GM12878 (cell line): ENCODE results near the gene PVRIG. TPM values are rescaled to one million over a fixed set of nuclear protein-coding genes. Genes with fewer than 3 reads are reported as not detected.
"Not testable (repeated sequence)": the region's sequence is repeated elsewhere in the genome, so short reads cannot be mapped to it uniquely, and the experiment has no call there.

ENCODE experiments used
- ATAC-seq: fragments of 200-7000 bp; cut with Tn5 transposase; 3 replicates; pipeline ENCODE4 v1.9.1; 2020; ENCODE audit warnings: mild to moderate bottlenecking, moderate library complexity
- BruUV-seq: library from RNA; stranded (reverse); fragments of 400-500 nt; replicated peaks from 2 replicates; lab custom pipeline; 2021; lab: Mats Ljungman, UMichigan
- CTCF ChIA-PET: fragments of 300-600 bp; sonication (Branson Sonifier 250); formaldehyde crosslinking; extraction: SDS; loops from one replicate; lab custom pipeline; 2021; ENCODE audit warnings: inconsistent platforms; lab: Yijun Ruan, JAX
- POLR2A ChIA-PET: fragments of 350-600 bp; formaldehyde crosslinking; extraction: SDS; loops from one replicate; lab custom pipeline; 2021; ENCODE audit warnings: inconsistent platforms; lab: Charles Lee
- RAD21 ChIA-PET: fragments of 300-600 bp; sonication (Branson Sonifier 250); formaldehyde crosslinking; loops from one replicate; lab custom pipeline; 2023; ENCODE audit warnings: antibody characterized with exemption; ENCODE audit not compliant: unreplicated experiment; lab: Charles Lee
- SMC1A ChIA-PET: fragments of 300-600 bp; sonication (Branson Sonifier 250); formaldehyde crosslinking; loops from one replicate; lab custom pipeline; 2023; ENCODE audit not compliant: unreplicated experiment, uncharacterized antibody; lab: Charles Lee
- DNase-seq: peaks from one replicate; pipeline ENCODE4 v3.0.0-alpha.2; 2011; ENCODE audit warnings: low read depth, low spot score
- FAIRE-seq: peaks from 3 replicates; lab custom pipeline; 2011; peaks lifted over from hg19 to GRCh38; lab: Jason Lieb, UNC
- H2AFZ ChIP-seq: 2 replicates; pipeline ENCODE4 v1.6.0; 2011; ENCODE audit warnings: low read depth, low read length, control low read depth; ENCODE audit not compliant: control insufficient read depth
- H3K27ac ChIP-seq: 2 replicates; pipeline ENCODE4 v1.5.1; 2011; ENCODE audit warnings: control low read depth; ENCODE audit not compliant: control insufficient read depth, insufficient read depth
- H3K27me3 ChIP-seq, 2 experiments: replicated peaks in 1 of 2; 2 replicates each; pipeline versions ENCODE4 v1.6.0 to v1.6.1; 2011; ENCODE audit warnings: low read length in 1 of 2; ENCODE audit not compliant: control insufficient read depth in 2 of 2, insufficient read depth in 2 of 2
- H3K36me3 ChIP-seq, 2 experiments: 2 replicates each; pipeline ENCODE4 v1.5.1; 2011; ENCODE audit warnings: low read length in 1 of 2; ENCODE audit not compliant: control insufficient read depth in 2 of 2, insufficient read depth in 2 of 2
- H3K4me1 ChIP-seq: 2 replicates; pipeline ENCODE4 v1.6.1; 2011; ENCODE audit warnings: mild to moderate bottlenecking, low read length, moderate library complexity, mixed read lengths; ENCODE audit not compliant: control insufficient read depth, insufficient read depth
- H3K4me2 ChIP-seq: 2 replicates; pipeline ENCODE4 v1.6.0; 2011; ENCODE audit warnings: control low read depth; ENCODE audit not compliant: control insufficient read depth, insufficient read depth
- H3K4me3 ChIP-seq: fragments of 200-600 bp; sonication (generic); 2 replicates; pipeline ENCODE4 v1.5.1; 2016
- H3K79me2 ChIP-seq: 2 replicates; pipeline ENCODE4 v1.6.0; 2011; ENCODE audit warnings: low read length; ENCODE audit not compliant: control insufficient read depth, insufficient read depth
- H3K9ac ChIP-seq: 2 replicates; pipeline ENCODE4 v1.8.0; 2011; ENCODE audit warnings: low read length, control low read depth, mixed read lengths; ENCODE audit not compliant: control insufficient read depth, insufficient read depth
- H3K9me3 ChIP-seq: replicated peaks from 3 replicates; pipeline ENCODE4 v1.5.1; 2011; ENCODE audit warnings: mild to moderate bottlenecking, low read length; ENCODE audit not compliant: control insufficient read depth, insufficient read depth
- H4K20me1 ChIP-seq: 2 replicates; pipeline ENCODE4 v1.6.0; 2011; ENCODE audit not compliant: control insufficient read depth, insufficient read depth
- WGBS: methylation state at CpG from one replicate; pipeline ENCODE4 v1.1.6; 2016; ENCODE audit warnings: low lambda C conversion rate; ENCODE audit not compliant: insufficient replicate concordance, insufficient coverage; ENCODE audit errors: missing lambda C conversion rate; 5-methylcytosine and 5-hydroxymethylcytosine counted together
- in situ Hi-C: fragments of 300-500 bp; cut with MboI; formaldehyde crosslinking; loops from 9 replicates; pipeline ENCODE4 v1.14.3; 2018; ENCODE audit warnings: mixed read lengths
- intact Hi-C: fragments of 100-400 bp; cut with micrococcal nuclease; formaldehyde crosslinking; loops from one replicate; pipeline ENCODE4 v1.14.2; 2022; ENCODE audit not compliant: unreplicated experiment
- polyA plus RNA-seq, 11 experiments: library from polyadenylated mRNA; depleted of rRNA in 4 of 11; unstranded in 6 of 11; stranded (reverse) in 5 of 11; fragments of >200 nt; fragmentation: Nextera tagmentation in 4 of 11; fragmentation: Illumina TruSeq in 1 of 11; extraction: Ambion mirVana in 4 of 11; extraction: Trizol in 1 of 11; gene quantifications; 1 replicate in 1 of 11; 2 replicates in 10 of 11; pipeline versions ENCODE4 v1.2.1 to v1.2.3, GENCODE V29; 2011 to 2016; ENCODE audit warnings: inconsistent platforms in 2 of 11, missing spikeins in 2 of 11, low read depth in 1 of 11
- total RNA-seq, 4 experiments: library from RNA; depleted of rRNA in 3 of 4; stranded (reverse); fragments of >200 nt in 3 of 4; fragmentation: Illumina TruSeq in 1 of 4; extraction: Trizol in 1 of 4; gene quantifications; 2 replicates each; pipeline versions ENCODE4 v1.2.1 to v1.2.3, GENCODE V29; 2013 to 2021

The PVRIG gene
- total and polyA plus RNA-seq, 10 of the 15 experiments (the other 5 are each of a cell fraction or from before 2014, with no cell fraction given): 1.3 to 44.0 (median 17.9) TPM

DNA sequence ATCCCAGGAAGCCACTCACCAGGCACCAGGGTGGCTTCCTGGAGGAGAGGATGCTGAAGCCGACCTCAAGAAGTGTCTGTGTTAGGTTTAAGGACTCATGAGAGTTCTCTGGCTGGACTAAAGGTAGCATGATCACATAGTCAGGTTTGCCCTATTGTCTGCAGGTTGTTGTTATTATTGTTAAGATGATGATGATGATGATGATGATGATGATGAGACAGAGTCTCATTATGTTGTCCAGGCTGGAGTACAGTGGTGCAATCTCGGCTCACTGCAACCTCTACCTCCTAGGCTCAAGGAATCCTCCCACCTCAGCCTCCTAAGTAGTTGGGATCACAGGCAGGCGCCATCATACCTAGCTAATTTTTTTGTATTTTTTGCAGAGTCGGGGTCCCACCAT is 44.5 kb downstream of the PVRIG start:
- DNase-seq, SMC1A ChIA-PET, BruUV-seq, RAD21 ChIA-PET, H3K4me2 ChIP-seq, H3K4me3 ChIP-seq, ATAC-seq, FAIRE-seq, CTCF ChIA-PET, H3K27ac ChIP-seq, intact Hi-C loops, H3K36me3 ChIP-seq, in situ Hi-C loops, H3K9me3 ChIP-seq, H4K20me1 ChIP-seq, H3K27me3 ChIP-seq, POLR2A ChIA-PET, H3K4me1 ChIP-seq, H3K79me2 ChIP-seq, H2AFZ ChIP-seq, H3K9ac ChIP-seq: not testable (repeated sequence)
- WGBS: 76% methylated on average over 4 of the region's 4 CpGs

DNA sequence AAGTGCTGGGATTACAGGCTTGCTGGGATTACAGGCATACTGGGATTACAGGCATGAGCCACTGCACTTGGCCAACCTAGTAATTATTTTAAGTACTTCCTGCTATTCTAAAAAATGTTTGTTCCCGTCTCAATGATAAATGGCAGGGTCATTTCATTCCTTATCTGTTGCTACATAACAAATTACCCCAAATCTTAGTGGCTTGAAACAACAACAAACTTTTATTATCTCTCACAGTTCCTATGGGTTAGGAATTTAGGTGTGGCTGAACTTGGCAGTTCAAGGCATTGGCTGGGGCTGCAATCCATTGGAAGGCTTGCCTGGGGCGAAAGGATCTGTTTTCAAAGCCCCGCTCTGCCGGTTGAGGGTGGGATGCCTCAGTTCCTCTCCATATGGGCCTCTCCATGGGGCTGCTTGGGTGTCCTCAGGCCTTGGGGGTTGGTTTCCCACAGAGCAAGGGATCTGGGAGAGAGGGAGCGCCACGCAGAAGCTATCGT is 45.0 kb downstream of the PVRIG start:
- DNase-seq, H3K79me2 ChIP-seq, RAD21 ChIA-PET, H3K36me3 ChIP-seq, H3K4me3 ChIP-seq, BruUV-seq, SMC1A ChIA-PET, H3K4me2 ChIP-seq, H3K27me3 ChIP-seq, H3K9me3 ChIP-seq, ATAC-seq, intact Hi-C loops, in situ Hi-C loops, H3K4me1 ChIP-seq, H3K9ac ChIP-seq, H2AFZ ChIP-seq, CTCF ChIA-PET, H3K27ac ChIP-seq, H4K20me1 ChIP-seq, FAIRE-seq: not testable (repeated sequence)
- POLR2A ChIA-PET: interaction anchor here (0.6 to 0.7 kb wide), 2 partner anchors 70 to 130 kb away, joined by 3 to 4 read pairs; no protein-coding TSS in a partner anchor
- 95% methylated on average over 7 of the region's 7 CpGs for WGBS

DNA sequence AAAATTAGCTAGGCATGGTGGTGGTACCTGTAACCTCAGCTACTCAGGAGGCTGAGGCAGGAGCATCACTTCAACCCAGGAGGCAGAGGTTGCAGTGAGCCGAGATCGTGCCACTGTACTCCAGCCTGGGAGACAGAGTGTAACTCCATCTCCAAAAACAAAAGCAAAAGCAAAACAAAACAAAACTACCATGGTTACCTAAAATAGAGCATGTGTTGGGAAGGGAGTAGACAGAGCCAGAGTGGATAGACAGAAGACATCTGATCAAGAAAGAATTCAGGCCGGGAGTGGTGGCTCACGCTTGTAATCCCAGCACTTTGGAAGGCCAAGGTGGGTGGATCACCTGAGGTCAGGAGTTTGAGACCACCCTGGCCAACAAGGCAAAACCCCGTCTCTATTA is 46.1 kb downstream of the PVRIG start:
- H4K20me1 ChIP-seq, SMC1A ChIA-PET, H3K79me2 ChIP-seq, H3K4me2 ChIP-seq, RAD21 ChIA-PET, H2AFZ ChIP-seq, H3K4me1 ChIP-seq, H3K4me3 ChIP-seq, DNase-seq, H3K36me3 ChIP-seq, POLR2A ChIA-PET, H3K27ac ChIP-seq, H3K9ac ChIP-seq, in situ Hi-C loops, ATAC-seq, H3K9me3 ChIP-seq, FAIRE-seq, BruUV-seq, intact Hi-C loops, H3K27me3 ChIP-seq: not testable (repeated sequence)
- 97% methylated on average over 5 of the region's 5 CpGs for WGBS
- CTCF ChIA-PET: interaction anchor here (1.5 kb wide), 1 partner anchor 133 kb away, joined by 3 read pairs; no protein-coding TSS in a partner anchor
